Mucosa of stomach (tissue), 1 donor: ENCODE measurements around the gene KCNMA1.

ENCODE experiments used
- H3K27me3 ChIP-seq: one replicate; pipeline ENCODE4 v1.7.0; 2013; ENCODE audit warnings: mild to moderate bottlenecking, low read length; ENCODE audit not compliant: control insufficient read depth, insufficient read depth
- H3K36me3 ChIP-seq: one replicate; pipeline ENCODE4 v1.7.0; 2013; ENCODE audit warnings: low read length; ENCODE audit not compliant: control insufficient read depth, insufficient read depth
- H3K4me1 ChIP-seq: one replicate; pipeline ENCODE4 v1.7.0; 2013; ENCODE audit warnings: mild to moderate bottlenecking, low read length; ENCODE audit not compliant: control insufficient read depth, insufficient read depth
- H3K4me3 ChIP-seq: one replicate; pipeline ENCODE4 v1.7.0; 2013; ENCODE audit warnings: low read length
- H3K9ac ChIP-seq: one replicate; pipeline ENCODE4 v1.7.0; 2013; ENCODE audit warnings: mild to moderate bottlenecking, low read length, moderate library complexity
- H3K9me3 ChIP-seq: one replicate; pipeline ENCODE4 v1.7.0; 2013; ENCODE audit warnings: mild to moderate bottlenecking, low read length, moderate library complexity; ENCODE audit not compliant: control insufficient read depth
- donor health status: Pancreatic carcinoma.

Gene KCNMA1

DNA sequence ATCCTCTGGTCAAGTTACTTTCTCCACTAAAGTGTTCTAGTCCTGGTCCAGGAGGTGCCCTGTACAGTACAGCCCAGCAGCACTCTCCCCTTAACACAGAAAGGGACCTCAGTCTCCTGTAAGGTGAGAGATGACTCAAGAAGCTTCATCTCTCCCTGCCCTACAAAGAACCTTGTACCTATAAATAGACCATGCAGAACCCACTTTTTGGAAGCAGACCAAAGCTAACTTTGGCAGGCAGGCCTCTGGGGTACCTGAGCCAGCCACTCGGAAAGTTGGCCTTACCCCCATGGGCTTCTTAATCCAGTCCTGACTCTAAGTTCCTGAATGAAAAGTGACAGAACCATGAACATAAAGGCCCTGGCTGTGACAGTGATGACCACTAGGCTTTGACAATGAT is 454.8 kb downstream of the KCNMA1 start:
- H3K4me1 ChIP-seq = peaks cover 36% of the 10 kb centered on the region

DNA sequence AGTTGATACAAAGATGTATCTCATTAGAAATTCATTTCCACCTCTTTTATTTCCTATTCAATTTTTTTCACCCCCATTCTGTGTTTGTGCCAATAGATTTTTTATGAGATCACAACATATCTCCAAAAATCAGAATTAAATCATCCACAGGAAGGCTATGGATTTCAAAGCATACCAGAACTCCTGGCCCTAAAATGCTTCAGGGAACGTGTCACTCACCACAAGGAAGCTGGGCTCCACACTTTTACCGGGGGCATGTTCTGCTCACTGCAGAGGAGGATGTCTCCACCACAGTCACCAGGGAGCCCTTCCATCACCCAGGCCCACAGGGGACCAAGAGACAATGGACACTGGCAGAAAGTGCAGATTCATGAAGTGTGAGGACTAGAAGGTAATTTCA is 456.8 kb downstream of the KCNMA1 start:
- no peaks in the 10 kb centered on the region for H3K36me3 ChIP-seq

More for the DNA sequence above, 454.8 kb downstream of the KCNMA1 start:
- Histone ChIP-seq H3K9ac (no peak overlapping the region), H3K36me3 (no peaks in the 10 kb centered on the region), H3K27me3 (no peaks in the 10 kb centered on the region), H3K9me3 (no peaks in the 10 kb centered on the region), H3K4me3 (no peak overlapping the region)

DNA sequence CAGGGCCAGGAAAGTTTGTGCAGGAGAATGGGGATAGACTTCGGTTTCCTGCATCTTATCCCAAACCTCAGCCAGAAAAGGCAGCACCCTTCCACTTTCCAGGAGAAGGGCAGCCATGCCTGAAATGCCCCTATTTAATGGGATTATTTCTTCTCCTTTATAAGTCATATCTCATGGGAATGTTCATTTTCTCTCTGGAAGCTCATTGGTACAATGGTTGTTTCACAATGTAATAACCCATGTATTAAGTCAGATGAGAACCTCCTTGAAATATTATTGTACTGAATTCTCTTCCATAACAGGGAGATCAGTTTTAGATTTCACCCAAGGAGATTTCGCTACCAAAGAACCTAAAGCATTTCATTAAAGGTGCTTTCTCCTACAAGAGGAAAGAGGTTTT is 457.5 kb downstream of the KCNMA1 start:
- Histone ChIP-seq H3K36me3 (no peaks in the 10 kb centered on the region), H3K4me3 (no peak overlapping the region), H3K27me3 (no peaks in the 10 kb centered on the region), H3K9ac (no peak overlapping the region), H3K9me3 (no peaks in the 10 kb centered on the region), H3K4me1 (peaks cover 10% of the 10 kb centered on the region)

More for the DNA sequence above, 456.8 kb downstream of the KCNMA1 start:
- Histone ChIP-seq H3K4me3 (no peak overlapping the region), H3K9me3 (no peaks in the 10 kb centered on the region), H3K27me3 (no peaks in the 10 kb centered on the region), H3K9ac (no peak overlapping the region), H3K4me1 (peaks cover 17% of the 10 kb centered on the region)

DNA sequence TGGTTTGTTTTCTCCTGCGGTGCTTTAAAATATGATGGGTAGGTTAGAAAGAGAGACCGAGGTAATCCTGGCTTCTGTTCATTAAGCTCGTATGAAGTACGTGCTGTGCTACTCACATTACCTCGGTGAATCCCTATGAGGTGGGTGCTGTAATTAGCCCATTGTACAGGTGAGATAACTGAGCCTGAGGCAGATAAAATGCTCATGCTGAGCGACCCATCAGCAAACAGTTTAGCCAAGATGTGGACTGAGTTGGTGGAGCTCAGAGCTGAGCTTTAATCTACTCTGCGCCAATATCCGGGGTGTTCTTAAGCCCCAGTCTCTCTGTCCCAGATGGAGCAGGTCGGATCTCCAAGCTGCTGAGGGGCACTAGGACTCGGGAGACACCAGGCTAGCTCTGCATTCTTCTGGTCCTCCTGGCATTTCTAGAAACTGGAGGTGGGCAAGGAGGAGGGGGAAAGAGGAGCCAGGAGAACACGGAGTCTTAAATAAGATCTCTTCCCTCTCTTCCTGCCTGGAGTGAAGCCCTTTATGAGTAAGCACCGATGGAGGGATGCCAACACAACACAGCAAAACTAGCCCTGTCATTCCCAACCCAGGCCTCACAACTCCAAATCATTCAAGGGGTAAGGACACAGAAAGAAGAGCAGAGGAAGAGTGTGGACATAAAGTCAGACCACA is 458.5 kb downstream of the KCNMA1 start:
- peaks cover 9% of the 10 kb centered on the region for H3K4me1 ChIP-seq
- no peaks in the 10 kb centered on the region for H3K9me3 ChIP-seq
- H3K27me3 ChIP-seq = no peaks in the 10 kb centered on the region
- no peaks in the 10 kb centered on the region for H3K36me3 ChIP-seq
- no peak overlapping the region for H3K9ac ChIP-seq
- H3K4me3 ChIP-seq = no peak overlapping the region

DNA sequence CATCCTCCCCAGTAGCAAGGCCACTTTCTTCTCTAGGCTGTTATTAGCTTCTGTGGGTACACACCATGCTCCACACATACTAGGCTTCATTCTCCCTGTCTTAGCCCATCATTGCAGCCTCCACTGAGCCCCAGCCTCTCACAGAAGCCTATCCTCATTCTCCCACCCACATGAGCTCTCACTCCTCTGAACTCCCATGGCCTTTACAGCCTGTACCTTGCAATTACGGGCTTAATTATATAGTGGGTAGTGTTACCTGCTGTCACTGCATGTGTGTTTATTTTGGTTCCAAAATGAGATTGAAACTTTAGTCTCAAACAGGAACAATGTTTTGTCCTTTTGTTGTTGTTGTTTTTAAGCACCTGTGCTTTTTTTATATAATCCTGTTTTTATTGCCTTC is 460.0 kb downstream of the KCNMA1 start:
- Histone ChIP-seq H3K9me3 (no peaks in the 10 kb centered on the region), H3K9ac (no peak overlapping the region), H3K36me3 (no peaks in the 10 kb centered on the region), H3K4me3 (no peak overlapping the region), H3K4me1 (peaks cover 9% of the 10 kb centered on the region), H3K27me3 (no peaks in the 10 kb centered on the region)

DNA sequence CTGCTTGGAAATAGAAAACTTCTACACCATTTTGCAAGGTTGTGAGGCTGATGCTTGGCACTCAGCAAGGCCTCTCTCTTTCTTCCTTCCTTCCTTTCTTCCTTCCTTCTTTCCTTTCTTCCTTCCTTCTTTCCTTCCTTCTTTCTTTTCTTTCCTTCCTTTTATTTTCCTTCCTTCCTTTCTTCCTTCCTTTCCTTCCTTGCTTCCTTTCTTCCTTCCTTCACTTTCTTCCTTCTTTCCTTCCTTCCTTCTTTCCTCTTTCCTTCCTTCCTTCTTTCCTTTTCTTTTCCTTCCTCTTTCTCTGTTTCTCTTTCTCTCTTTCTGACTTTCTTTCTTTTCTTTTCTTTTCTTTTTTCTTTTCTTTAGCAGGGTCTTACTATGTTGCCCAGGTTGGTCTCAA is 460.4 kb downstream of the KCNMA1 start:
- Histone ChIP-seq H3K4me1 (peaks cover 9% of the 10 kb centered on the region), H3K4me3 (no peak overlapping the region)

DNA sequence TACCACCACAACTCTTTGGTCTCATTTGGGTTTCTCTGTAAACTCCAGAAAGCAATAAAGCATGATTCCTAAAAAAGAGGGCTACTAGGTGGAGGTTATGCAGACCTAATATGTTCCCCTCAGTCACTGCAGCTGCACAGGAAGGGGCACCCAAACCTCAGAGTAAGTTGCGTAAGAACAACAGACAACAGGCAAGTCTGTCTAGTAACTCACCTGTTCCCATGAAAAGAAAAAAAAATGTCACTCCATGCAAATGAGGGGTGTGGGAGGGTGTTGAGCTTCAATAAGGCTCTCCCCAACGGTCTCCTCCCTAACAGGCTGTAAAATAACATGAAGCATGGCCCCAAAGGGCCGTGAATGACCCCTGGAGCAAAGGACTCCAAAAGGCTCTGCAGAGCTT is 461.4 kb downstream of the KCNMA1 start:
- Histone ChIP-seq H3K9me3 (no peaks in the 10 kb centered on the region), H3K27me3 (no peaks in the 10 kb centered on the region), H3K9ac (no peak overlapping the region), H3K36me3 (no peaks in the 10 kb centered on the region), H3K4me1 (peaks cover 9% of the 10 kb centered on the region), H3K4me3 (no peak overlapping the region)

More for the DNA sequence above, 460.4 kb downstream of the KCNMA1 start:
- no peaks in the 10 kb centered on the region for H3K9me3 ChIP-seq
- H3K36me3 ChIP-seq = no peaks in the 10 kb centered on the region
- H3K27me3 ChIP-seq = no peaks in the 10 kb centered on the region
- no peak overlapping the region for H3K9ac ChIP-seq

DNA sequence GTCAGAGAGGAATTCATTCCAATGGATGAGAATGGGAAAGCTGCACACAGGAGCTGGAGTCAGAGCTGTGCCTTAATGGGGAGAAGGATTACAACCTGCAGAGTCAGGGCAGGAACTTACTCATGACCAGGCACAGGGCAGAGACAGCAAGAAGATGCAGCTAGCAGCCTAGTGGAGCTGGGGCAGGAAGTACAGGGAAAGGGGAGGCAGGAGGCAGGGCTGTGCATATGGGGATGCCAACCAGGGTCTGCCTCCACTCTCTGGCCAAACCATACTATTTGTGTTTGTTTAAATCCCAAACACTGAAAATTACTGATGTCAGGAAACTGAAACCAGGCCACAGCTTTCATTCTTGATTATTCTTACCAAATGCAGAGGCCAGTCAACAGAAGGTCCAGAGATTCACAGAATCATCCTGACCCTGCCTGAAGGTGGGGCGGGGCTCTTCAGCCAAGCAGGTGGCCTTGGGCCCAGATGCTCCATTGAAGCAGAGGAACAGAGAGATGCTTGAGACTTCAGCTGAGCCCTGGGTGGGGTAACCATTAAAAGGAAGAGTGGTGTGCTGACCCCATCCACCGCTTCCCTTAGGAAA is 461.9 kb downstream of the KCNMA1 start:
- H3K9me3 ChIP-seq = no peaks in the 10 kb centered on the region

DNA sequence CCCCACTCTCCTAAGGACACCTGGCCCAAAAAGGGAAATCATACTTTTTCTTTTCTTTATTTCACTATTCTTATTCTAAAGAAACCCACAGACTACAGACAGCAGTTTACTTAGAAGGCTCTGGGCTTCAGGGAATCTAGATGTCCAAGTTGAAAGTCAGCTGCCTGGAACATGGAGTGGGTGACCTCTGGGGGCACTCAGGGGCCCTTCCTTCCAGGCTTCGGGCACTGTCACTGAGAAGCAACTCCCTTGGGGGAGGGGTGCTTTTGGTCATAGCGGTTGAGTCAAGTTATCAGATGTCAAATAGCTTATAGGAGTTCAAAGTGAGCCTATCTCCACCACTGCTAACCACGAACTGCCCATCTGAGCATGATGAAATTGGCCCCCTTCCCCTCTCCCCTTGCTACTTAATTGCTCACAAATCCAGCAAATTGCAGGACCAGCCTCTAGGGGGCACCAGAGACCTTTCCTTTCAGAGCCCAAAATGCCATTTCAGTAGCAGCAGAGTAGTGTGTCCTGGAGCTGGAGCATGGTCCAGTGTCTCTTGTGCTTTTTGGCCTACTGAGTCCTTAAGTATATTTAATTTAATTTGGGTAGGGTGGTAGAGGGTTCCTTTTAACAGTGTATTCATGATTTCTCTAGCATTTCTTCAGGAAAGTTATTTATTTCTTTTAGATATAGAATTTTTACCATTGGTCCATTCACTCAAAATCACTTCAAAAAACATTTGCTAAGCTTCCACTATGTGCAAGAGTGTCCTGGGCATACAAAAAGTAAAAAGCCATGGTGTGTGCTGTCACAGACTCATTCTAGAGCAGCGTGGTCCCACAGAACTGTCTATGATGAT is 463.8 kb downstream of the KCNMA1 start:
- Histone ChIP-seq H3K9me3 (no peaks in the 10 kb centered on the region), H3K9ac (no peak overlapping the region), H3K4me3 (no peak overlapping the region), H3K4me1 (no peaks in the 10 kb centered on the region), H3K36me3 (no peaks in the 10 kb centered on the region), H3K27me3 (no peaks in the 10 kb centered on the region)

More for the DNA sequence above, 461.9 kb downstream of the KCNMA1 start:
- no peaks in the 10 kb centered on the region for H3K27me3 ChIP-seq
- H3K4me3 ChIP-seq = no peak overlapping the region
- H3K36me3 ChIP-seq = no peaks in the 10 kb centered on the region
- H3K4me1 ChIP-seq = peaks cover 9% of the 10 kb centered on the region
- H3K9ac ChIP-seq = no peak overlapping the region

DNA sequence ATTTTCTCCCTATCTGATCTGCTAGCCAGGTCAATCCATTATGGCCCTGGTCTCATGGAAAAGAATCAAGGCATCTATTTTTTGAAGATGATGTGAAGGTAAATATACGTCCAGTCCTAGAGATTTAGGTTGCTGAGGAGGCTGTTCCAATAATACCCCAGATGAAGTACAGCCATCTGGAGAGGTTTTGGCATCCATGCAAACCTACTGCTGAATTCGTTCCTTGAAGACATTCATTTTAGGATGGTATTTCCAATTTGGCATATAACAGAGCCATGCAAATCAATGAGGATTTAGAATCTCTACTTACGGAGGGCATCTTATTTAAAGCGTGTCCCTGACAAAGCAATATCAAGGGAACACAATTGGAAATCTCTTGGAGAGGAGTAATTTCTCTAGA is 465.5 kb downstream of the KCNMA1 start:
- no peaks in the 10 kb centered on the region for H3K27me3 ChIP-seq
- H3K4me3 ChIP-seq = no peak overlapping the region
- H3K9me3 ChIP-seq = no peaks in the 10 kb centered on the region
- no peaks in the 10 kb centered on the region for H3K4me1 ChIP-seq
- no peaks in the 10 kb centered on the region for H3K36me3 ChIP-seq
- no peak overlapping the region for H3K9ac ChIP-seq

DNA sequence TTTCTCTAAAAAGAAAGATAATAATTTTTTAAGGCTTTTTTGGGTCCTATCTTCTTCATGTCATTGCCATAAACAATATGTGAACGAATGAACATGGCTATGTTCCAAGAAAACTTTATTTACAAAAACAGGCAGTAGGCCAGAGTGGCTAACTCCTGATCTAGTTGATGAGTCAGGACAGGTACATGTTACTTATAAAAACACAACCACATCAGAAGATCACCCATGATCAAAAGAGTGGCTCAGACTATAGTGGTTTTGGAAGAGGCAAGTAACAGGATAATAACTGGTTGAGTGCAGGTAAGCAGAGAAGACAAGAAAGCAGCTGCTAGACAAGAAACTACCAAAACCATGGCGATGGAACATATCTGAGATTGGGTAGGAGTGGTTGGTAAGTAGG is 468.7 kb downstream of the KCNMA1 start:
- H3K9me3 ChIP-seq = no peaks in the 10 kb centered on the region
- no peak overlapping the region for H3K4me3 ChIP-seq
- peaks cover 3% of the 10 kb centered on the region for H3K27me3 ChIP-seq
- no peaks in the 10 kb centered on the region for H3K4me1 ChIP-seq
- H3K36me3 ChIP-seq = no peaks in the 10 kb centered on the region
- H3K9ac ChIP-seq = no peak overlapping the region

DNA sequence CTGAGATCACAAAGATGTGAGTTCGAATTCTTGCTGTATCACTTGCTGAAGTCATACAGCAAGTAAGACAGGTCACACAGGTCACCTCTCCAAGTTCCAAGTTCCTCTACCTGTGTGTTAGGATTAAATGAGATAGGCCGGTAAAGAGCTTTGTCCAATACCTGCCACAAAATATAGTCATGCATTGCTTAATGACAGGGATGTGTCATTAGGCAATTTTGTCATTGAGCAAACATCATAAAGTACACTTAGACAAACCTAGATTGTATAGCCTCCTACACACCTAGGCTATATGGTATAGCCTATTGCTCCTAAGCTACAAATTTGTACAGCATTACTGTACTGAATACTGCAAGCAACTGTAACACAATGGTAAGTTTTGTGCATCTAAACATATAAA is 469.4 kb downstream of the KCNMA1 start:
- H3K36me3 ChIP-seq = no peaks in the 10 kb centered on the region
- no peaks in the 10 kb centered on the region for H3K4me1 ChIP-seq
- peaks cover 3% of the 10 kb centered on the region for H3K27me3 ChIP-seq
- H3K9me3 ChIP-seq = no peaks in the 10 kb centered on the region
- no peak overlapping the region for H3K9ac ChIP-seq
- H3K4me3 ChIP-seq = no peak overlapping the region
